ENCODE measurements around the gene GLRA2. TPM values are rescaled to one million over a fixed set of nuclear protein-coding genes. Genes with fewer than 3 reads are reported as not detected.

Gene GLRA2
- total and polyA plus RNA-seq, 10 of the 15 experiments (the other 5 are each of a cell fraction or from before 2014, with no cell fraction given), result 0.01 TPM; not detected in 9

- TF ChIP-seq ZNF24 (IDR thresholded peaks at IDR 0.05) (no peak), STAT1 (conservative IDR thresholded peaks at IDR 0.05) (no peak), POU2F2 (IDR thresholded peaks at IDR 0.05; ENCODE audit: borderline replicate concordance, low read depth, low read length) (no peak), ATF3 (IDR thresholded peaks at IDR 0.05; ENCODE audit: borderline replicate concordance, extremely low read depth, low read depth, low read length) (no peak), MYC (IDR thresholded peaks at IDR 0.05; ENCODE audit: insufficient read depth, insufficient read length, insufficient replicate concordance, low read length, severe bottlenecking) (no peak), NFIC (IDR thresholded peaks at IDR 0.05; ENCODE audit: low read depth, low read length) (no peak), CEBPB (IDR thresholded peaks at IDR 0.05; ENCODE audit: borderline replicate concordance in 1 of 2, low read depth in 2 of 2, low read length in 2 of 2) (no peak), TAF1 (IDR thresholded peaks at IDR 0.05; ENCODE audit: borderline replicate concordance, low read depth, low read length) (no peak), STAT3 (IDR thresholded peaks at IDR 0.05; ENCODE audit: low read depth, low read length) (no peak), ZNF384 (IDR thresholded peaks at IDR 0.05; ENCODE audit: borderline replicate concordance, low read depth, low read length) (no peak), IRF5 (IDR thresholded peaks at IDR 0.05; ENCODE audit: borderline replicate concordance) (no peak), SIX5 (IDR thresholded peaks at IDR 0.05; ENCODE audit: low read depth, low read length, severe bottlenecking) (no peak)
- TF ChIP-seq, protein P1, sequence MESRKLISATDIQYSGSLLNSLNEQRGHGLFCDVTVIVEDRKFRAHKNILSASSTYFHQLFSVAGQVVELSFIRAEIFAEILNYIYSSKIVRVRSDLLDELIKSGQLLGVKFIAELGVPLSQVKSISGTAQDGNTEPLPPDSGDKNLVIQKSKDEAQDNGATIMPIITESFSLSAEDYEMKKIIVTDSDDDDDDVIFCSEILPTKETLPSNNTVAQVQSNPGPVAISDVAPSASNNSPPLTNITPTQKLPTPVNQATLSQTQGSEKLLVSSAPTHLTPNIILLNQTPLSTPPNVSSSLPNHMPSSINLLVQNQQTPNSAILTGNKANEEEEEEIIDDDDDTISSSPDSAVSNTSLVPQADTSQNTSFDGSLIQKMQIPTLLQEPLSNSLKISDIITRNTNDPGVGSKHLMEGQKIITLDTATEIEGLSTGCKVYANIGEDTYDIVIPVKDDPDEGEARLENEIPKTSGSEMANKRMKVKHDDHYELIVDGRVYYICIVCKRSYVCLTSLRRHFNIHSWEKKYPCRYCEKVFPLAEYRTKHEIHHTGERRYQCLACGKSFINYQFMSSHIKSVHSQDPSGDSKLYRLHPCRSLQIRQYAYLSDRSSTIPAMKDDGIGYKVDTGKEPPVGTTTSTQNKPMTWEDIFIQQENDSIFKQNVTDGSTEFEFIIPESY (IDR thresholded peaks at IDR 0.05), result no peak
- TF ChIP-seq, protein P2, sequence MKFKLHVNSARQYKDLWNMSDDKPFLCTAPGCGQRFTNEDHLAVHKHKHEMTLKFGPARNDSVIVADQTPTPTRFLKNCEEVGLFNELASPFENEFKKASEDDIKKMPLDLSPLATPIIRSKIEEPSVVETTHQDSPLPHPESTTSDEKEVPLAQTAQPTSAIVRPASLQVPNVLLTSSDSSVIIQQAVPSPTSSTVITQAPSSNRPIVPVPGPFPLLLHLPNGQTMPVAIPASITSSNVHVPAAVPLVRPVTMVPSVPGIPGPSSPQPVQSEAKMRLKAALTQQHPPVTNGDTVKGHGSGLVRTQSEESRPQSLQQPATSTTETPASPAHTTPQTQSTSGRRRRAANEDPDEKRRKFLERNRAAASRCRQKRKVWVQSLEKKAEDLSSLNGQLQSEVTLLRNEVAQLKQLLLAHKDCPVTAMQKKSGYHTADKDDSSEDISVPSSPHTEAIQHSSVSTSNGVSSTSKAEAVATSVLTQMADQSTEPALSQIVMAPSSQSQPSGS (IDR thresholded peaks at IDR 0.05; ENCODE audit: low read length), result no peak
- TF ChIP-seq, protein P3, sequence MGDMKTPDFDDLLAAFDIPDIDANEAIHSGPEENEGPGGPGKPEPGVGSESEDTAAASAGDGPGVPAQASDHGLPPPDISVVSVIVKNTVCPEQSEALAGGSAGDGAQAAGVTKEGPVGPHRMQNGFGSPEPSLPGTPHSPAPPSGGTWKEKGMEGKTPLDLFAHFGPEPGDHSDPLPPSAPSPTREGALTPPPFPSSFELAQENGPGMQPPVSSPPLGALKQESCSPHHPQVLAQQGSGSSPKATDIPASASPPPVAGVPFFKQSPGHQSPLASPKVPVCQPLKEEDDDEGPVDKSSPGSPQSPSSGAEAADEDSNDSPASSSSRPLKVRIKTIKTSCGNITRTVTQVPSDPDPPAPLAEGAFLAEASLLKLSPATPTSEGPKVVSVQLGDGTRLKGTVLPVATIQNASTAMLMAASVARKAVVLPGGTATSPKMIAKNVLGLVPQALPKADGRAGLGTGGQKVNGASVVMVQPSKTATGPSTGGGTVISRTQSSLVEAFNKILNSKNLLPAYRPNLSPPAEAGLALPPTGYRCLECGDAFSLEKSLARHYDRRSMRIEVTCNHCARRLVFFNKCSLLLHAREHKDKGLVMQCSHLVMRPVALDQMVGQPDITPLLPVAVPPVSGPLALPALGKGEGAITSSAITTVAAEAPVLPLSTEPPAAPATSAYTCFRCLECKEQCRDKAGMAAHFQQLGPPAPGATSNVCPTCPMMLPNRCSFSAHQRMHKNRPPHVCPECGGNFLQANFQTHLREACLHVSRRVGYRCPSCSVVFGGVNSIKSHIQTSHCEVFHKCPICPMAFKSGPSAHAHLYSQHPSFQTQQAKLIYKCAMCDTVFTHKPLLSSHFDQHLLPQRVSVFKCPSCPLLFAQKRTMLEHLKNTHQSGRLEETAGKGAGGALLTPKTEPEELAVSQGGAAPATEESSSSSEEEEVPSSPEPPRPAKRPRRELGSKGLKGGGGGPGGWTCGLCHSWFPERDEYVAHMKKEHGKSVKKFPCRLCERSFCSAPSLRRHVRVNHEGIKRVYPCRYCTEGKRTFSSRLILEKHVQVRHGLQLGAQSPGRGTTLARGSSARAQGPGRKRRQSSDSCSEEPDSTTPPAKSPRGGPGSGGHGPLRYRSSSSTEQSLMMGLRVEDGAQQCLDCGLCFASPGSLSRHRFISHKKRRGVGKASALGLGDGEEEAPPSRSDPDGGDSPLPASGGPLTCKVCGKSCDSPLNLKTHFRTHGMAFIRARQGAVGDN (IDR thresholded peaks at IDR 0.05), result no peak
- FAIRE-seq (no peak), ATAC-seq (no peak), DNase-seq (ENCODE audit: low read depth, low spot score) (no peak)
- H3K79me2 ChIP-seq (ENCODE audit: control insufficient read depth, insufficient read depth, low read length), result no peaks in the 10 kb centered on the region
- ChIA-PET SMC1A (ENCODE audit: uncharacterized antibody, unreplicated experiment) (interaction anchor here (1.2 kb wide), 1 partner anchor 74 kb away, joined by 3 read pairs; no protein-coding TSS in a partner anchor), RAD21 (ENCODE audit: unreplicated experiment) (no interaction called here), CTCF (no interaction called here), POLR2A (no interaction called here)
- in situ Hi-C loops (cut with MboI), result no loop called here
- no peaks in the 10 kb centered on the region for H3K9me3 ChIP-seq (replicated peaks; ENCODE audit: control insufficient read depth, insufficient read depth, low read length)
- no peaks in the 10 kb centered on the region for H3K4me1 ChIP-seq (ENCODE audit: control insufficient read depth, insufficient read depth, low read length)
- intact Hi-C loops (cut with micrococcal nuclease; ENCODE audit: unreplicated experiment), result no loop called here
- 43% methylated on average over 4 of the region's 4 CpGs for WGBS (ENCODE audit: insufficient coverage, insufficient replicate concordance, low lambda C conversion rate, missing lambda C conversion rate)
- no peak overlapping the region for H2AFZ ChIP-seq (ENCODE audit: control insufficient read depth, low read depth, low read length)
- H4K20me1 ChIP-seq (ENCODE audit: control insufficient read depth, insufficient read depth), result no peaks in the 10 kb centered on the region
- no peaks in the 10 kb centered on the region for H3K27me3 ChIP-seq (replicated peaks in 1 of 2; ENCODE audit: control insufficient read depth in 2 of 2, insufficient read depth in 2 of 2, low read length in 1 of 2)
- no peak overlapping the region for H3K27ac ChIP-seq (ENCODE audit: control insufficient read depth, insufficient read depth)
- no peak overlapping the region for H3K4me2 ChIP-seq (ENCODE audit: control insufficient read depth, insufficient read depth)
- no peak overlapping the region for H3K4me3 ChIP-seq
- no peak overlapping the region for H3K9ac ChIP-seq (ENCODE audit: control insufficient read depth, insufficient read depth, low read length)
- no TSS peak for BruUV-seq (replicated peaks)
- H3K36me3 ChIP-seq (ENCODE audit: control insufficient read depth in 2 of 2, insufficient read depth in 2 of 2, low read length in 1 of 2), result no peaks in the 10 kb centered on the region
Measured at GRCh38 chrX:14616836-14617235, 87.5 kb downstream of the GLRA2 start.
